ENCODE data around the gene DDX52. TPM values are rescaled to one million over a fixed set of nuclear protein-coding genes. Genes with fewer than 3 reads are reported as not detected.
A peak's percentile ranks its signal among the peaks of the same experiment; 100 is the strongest.

Gene DDX52
- total and polyA plus RNA-seq, 12 donors = 7.8 to 18.0 (median 14.4) TPM

GRCh38 chr17:37609170-37610040, 33.8 kb downstream of the DDX52 start, which contains the start of gene SYNRG:
Gene SYNRG, minus strand, starts transcription at chr17:37609418. Its CDS starts 63 bp downstream, at chr17:37609355.
- H3K4me1 ChIP-seq = peaks cover 0 to 49% (median 40%) of the 10 kb centered on the region in 9 donors
- intact Hi-C loops (cut with DNase I) = no loop called here

DNA sequence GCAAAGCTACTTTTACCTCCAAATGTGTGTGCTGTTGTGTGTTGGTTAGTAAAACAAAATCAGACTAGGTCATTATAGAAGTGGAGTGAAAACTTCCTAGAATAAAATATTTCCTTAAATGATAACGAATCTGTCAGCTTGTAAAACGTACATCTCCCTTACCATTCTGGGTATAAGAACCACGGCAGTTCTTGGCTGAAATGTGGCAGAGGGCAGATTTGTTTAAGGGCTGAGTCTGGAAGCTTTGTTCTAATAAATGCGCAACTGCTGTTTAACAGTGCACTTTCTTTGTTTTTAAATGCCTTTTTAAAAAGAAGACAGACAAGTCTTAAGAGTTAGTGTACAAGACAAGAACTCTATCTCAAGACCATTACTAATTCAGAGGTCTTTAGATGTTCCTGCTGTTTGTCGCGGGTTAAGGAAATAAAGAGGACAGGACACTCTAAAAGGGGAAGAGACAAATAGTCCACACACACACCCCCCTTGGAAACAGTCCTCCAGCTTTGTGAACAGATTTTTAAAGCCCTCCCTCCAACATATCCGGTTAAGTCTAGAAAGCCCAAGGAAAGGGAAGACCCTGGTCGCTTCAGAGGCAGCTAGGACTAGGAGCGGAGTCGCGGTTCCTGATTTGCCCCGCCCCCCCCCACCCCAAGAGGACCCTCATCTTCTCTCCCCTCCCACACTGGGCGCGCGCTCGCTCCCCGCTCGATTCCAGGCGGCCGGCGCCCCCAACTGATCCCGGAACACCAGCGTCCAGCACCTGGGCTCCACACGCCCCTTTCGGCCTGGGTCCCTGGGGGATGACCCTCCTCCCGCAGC, 34.7 kb downstream of the DDX52 start:
- peaks cover 0 to 2% (median 0%) of the 10 kb centered on the region in 11 donors for H3K9me3 ChIP-seq
- H3K27me3 ChIP-seq = no peaks in the 10 kb centered on the region
- peaks cover 0 to 29% (median 7%) of the 10 kb centered on the region in 9 donors for H3K36me3 ChIP-seq
- 0% methylated on average over 22 to 26 of the region's 26 CpGs for WGBS, 2 donors
- H3K4me3 ChIP-seq = peak overlapping the region; percentile 53 to 99 (median 94)
- intact Hi-C loops (cut with DNase I) = no loop called here
- DNase-seq (no peak), ATAC-seq (peak; percentile 25 to 74 (median 40))
- H3K27ac ChIP-seq = peak overlapping the region; percentile 73 to 98 (median 94)
- peaks cover 0 to 56% (median 40%) of the 10 kb centered on the region in 9 donors for H3K4me1 ChIP-seq
- TF ChIP-seq CTCF (IDR thresholded peaks at IDR 0.05) = no peak

More at GRCh38 chr17:37609170-37610040, 33.8 kb downstream of the DDX52 start, which contains the start of gene SYNRG:
- DNase-seq = peak; percentile 93 to 95
- Histone ChIP-seq H3K9me3 (no peaks in the 10 kb centered on the region), H3K4me3 (peak within 1 kb of the TSS; percentile 53 to 99 (median 94)), H3K27me3 (no peaks in the 10 kb centered on the region), H3K27ac (peak within 1 kb of the TSS; percentile 73 to 98 (median 94)), H3K36me3 (peaks cover 0 to 29% (median 13%) of the 10 kb centered on the region in 9 donors)
- TF ChIP-seq CTCF (IDR thresholded peaks at IDR 0.05) = peak in 7 of 9 donors; percentile 16 to 61 (median 46)
- 2 to 3% methylated on average over 60 of the region's 60 CpGs for WGBS, 2 donors
- peak; percentile 99 for ATAC-seq

- peak overlapping the region in 9 of 10 donors; percentile 89 to 99 (median 95) for H3K4me3 ChIP-seq
- intact Hi-C loops (cut with DNase I) = no loop called here
- DNase-seq = no peak
- H3K27me3 ChIP-seq = no peaks in the 10 kb centered on the region
- peaks cover 0 to 6% (median 0%) of the 10 kb centered on the region in 11 donors for H3K9me3 ChIP-seq
- WGBS, 2 donors = 77 to 78% methylated on average over 26 of the region's 26 CpGs
- ATAC-seq = no peak
- H3K4me1 ChIP-seq = peaks cover 0 to 60% (median 40%) of the 10 kb centered on the region in 9 donors
- peaks cover 0 to 22% (median 3%) of the 10 kb centered on the region in 9 donors for H3K36me3 ChIP-seq
- H3K27ac ChIP-seq = peak overlapping the region in 5 of 10 donors; percentile 90 to 98 (median 94)
- no peak for TF ChIP-seq CTCF (IDR thresholded peaks at IDR 0.05)
Measured at GRCh38 chr17:37607637-37608331, 35.5 kb downstream of the DDX52 start.

Data from heart right ventricle (tissue), 16 donors.